Activated CD8-positive, alpha-beta memory T cell treated with anti-CD3 and anti-CD28 coated beads for 36 hours (primary cell): ENCODE results near the gene FKBP6. TPM values are rescaled to one million over a fixed set of nuclear protein-coding genes. Genes with fewer than 3 reads are reported as not detected.
"Not testable (repeated sequence)": the region's sequence is repeated elsewhere in the genome, so short reads cannot be mapped to it uniquely, and the experiment has no call there.

Source experiments
- CTCF ChIA-PET: fragments of 350-600 bp; sonication (Branson Sonifier 250); formaldehyde crosslinking; loops from one replicate; lab custom pipeline; 2021; ENCODE audit warnings: antibody characterized with exemption; lab: Charles Lee
- POLR2A ChIA-PET: fragments of 350-600 bp; sonication (Branson Sonifier 250); formaldehyde crosslinking; loops from one replicate; lab custom pipeline; 2021; ENCODE audit warnings: antibody characterized with exemption; lab: Charles Lee
- total RNA-seq, 2 experiments: library from RNA; stranded (reverse); gene quantifications; one replicate each; pipeline ENCODE4 v1.2.3, GENCODE V29; 2021

FKBP6 gene
- total RNA-seq, 2 experiments from 2014 or later = not detected

GRCh38 chr7:73351447-73352167, 23.6 kb downstream of the FKBP6 start:
- ChIA-PET POLR2A (no interaction called here), CTCF (no interaction called here)

- POLR2A ChIA-PET = no interaction called here
- CTCF ChIA-PET = no interaction called here
Measured at GRCh38 chr7:73352784-73353183, 24.8 kb downstream of the FKBP6 start.

GRCh38 chr7:73353243-73353642, 25.3 kb downstream of the FKBP6 start:
- ChIA-PET POLR2A (no interaction called here), CTCF (no interaction called here)

DNA sequence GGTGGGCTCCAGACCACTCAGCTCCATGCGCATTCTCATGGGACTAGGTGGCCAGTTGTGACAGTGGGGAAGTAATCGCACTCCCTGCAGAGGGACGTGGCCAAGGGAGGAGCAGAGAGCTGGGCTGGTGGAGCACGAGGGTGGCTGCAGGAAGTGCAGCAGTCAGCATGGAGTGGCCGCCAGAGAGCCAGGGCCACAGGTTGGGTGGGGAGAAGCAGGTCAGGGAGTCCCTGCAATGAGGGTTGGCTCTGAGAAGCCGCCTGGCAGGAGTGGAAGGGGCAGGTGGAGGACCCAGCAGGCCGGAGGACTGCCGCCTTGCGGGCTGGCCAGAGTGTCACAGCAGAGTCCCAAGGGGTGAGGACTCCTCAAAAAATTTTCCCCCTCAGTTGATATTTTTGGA, 26.2 kb downstream of the FKBP6 start:
- CTCF ChIA-PET = no interaction called here
- POLR2A ChIA-PET = no interaction called here

- ChIA-PET POLR2A (no interaction called here), CTCF (no interaction called here)
Measured at GRCh38 chr7:73354821-73355220, 26.9 kb downstream of the FKBP6 start.

- POLR2A ChIA-PET = no interaction called here
- CTCF ChIA-PET = no interaction called here
Measured at GRCh38 chr7:73356159-73356558, 28.2 kb downstream of the FKBP6 start.

- ChIA-PET CTCF (interaction anchor here (1.6 kb wide), 1 partner anchor 14 kb away, joined by 4 read pairs; no protein-coding TSS in a partner anchor), POLR2A (no interaction called here)
Measured at GRCh38 chr7:73358590-73359275, 30.8 kb downstream of the FKBP6 start.

DNA sequence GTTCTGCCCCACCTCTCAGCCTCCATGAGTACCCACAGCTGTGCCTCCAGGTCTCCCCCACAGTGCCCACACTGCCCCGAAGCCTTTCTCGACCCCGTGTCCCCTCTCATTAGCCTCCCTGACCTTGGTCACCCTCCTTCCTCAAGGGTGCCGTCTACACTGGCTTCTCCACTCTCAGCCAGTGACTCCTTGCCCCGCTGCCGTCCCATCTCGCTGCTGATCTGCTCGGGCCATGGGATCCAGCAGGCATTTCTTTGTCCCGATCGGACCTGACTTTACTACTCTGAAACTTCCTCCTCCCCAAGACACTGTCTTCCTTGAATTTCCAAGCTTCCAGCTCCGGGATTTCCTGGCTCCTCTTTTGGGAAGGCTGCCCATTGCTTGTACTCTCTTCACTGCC, 31.3 kb downstream of the FKBP6 start:
- CTCF ChIA-PET = no interaction called here
- POLR2A ChIA-PET = no interaction called here

DNA sequence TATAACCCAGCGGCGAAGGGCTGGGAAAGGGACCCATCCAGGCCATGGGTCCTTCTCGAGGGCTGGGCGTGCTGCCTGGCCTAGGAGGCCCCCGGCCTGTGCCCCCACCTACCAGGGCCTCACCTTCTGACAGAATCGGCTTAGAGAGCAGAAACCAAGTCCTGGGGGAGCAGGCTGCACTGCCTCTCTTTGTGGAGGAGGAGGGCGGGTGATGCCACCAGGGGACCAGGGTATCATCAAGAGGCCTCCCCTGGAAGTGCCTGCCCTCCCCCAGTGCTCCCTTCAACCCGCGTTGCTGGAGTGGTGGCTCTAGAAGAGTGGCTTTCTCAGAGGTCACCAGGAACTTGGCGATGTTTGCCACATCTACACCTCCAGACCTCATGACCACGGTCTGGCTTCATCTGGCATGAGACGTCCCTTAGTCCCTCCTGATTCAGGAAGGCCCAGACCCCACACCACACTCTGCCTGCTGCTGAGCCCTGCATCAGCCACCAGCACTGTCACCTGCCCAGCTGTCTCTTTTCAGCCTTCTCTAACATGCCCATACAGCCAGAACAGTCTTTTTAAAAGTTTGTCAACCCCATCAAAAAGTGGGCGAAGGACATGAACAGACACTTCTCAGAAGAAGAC, 31.9 kb downstream of the FKBP6 start:
- ChIA-PET POLR2A (no interaction called here), CTCF (no interaction called here)

GRCh38 chr7:73360590-73360989, 32.6 kb downstream of the FKBP6 start:
- POLR2A ChIA-PET, CTCF ChIA-PET: not testable (repeated sequence)

- ChIA-PET CTCF (no interaction called here), POLR2A (interaction anchor here (0.5 kb wide), 1 partner anchor 175 kb away, joined by 8 read pairs; no protein-coding TSS in a partner anchor)
Measured at GRCh38 chr7:73363225-73364005, 35.5 kb downstream of the FKBP6 start.

DNA sequence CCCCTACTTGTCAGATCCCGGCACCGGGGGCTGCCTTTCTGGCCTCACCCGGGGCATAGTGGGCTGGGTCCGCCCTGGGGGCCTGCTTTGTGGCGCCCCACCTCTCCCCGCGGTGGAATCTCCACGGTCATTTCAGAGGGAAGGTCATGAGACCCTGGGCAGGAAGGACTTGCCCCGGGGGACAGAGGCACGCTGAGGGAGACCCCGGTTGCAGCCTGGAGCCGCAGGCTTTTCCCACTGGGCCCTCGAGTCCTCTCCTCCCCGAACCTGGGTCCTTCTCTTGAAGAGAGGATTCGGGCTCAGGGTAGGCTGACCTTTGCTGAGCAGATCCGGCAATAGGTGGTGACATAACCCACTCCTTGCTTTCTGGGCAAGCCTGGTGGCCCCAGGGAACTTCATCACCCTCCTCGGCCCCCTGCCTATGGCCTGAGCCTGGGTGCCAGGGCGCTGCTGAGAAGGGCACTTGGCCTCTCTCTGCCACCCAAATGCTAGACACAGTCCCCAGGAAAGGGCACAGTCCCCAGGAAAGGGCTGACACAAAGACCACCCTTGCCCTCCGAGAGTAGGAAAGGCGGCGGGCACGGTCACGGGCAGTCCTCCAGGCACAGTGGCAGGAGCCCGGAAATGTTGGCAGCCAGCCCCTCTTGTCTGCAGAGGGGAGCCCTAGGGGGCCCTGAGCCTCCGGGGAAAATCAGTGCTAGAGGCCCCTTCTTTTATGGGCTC, 36.2 kb downstream of the FKBP6 start:
- ChIA-PET POLR2A (no interaction called here), CTCF (no interaction called here)

GRCh38 chr7:73366127-73366526, 38.2 kb downstream of the FKBP6 start:
- CTCF ChIA-PET = no interaction called here

GRCh38 chr7:73366990-73367389, 39.0 kb downstream of the FKBP6 start:
- POLR2A ChIA-PET = no interaction called here
- CTCF ChIA-PET = no interaction called here

More at GRCh38 chr7:73366127-73366526, 38.2 kb downstream of the FKBP6 start:
- POLR2A ChIA-PET = no interaction called here

DNA sequence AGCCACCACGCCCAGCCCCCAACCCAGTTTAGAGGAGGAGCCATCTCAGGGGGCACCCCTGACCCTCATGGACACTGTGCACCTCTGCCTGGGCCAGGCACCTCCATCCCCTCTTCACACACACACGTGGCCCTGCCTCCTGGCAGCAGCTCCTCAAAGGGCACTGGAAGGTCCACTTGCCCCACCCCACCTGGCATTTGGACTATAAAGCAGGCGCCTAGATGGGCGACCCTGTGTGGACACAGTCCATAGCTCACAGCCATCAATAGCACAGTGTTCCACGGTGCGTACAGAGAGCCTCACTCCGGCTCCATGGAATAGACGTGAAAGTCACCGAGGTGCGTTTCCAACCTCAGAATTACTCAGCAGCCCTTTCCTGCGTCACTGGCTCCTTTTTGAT, 41.0 kb downstream of the FKBP6 start:
- POLR2A ChIA-PET = no interaction called here
- CTCF ChIA-PET = no interaction called here

DNA sequence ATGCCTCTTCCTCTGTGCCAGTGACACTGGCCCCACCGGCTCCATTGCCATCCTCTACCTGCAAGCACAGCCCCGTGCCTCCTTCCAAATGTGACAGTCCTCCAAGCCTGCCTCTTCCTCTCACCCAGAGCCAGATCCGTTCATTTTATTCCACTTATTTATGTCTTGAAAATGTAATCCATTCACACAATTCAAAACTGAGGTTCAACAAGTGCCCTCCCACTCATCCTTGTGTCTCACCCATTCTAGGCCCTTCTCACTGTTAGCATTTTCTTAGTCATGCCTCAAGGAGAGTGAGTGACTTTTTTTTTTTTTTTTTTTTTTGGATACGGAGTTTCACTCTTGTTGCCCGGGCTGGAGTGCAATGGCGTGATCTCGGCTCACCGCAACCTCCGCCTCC, 41.7 kb downstream of the FKBP6 start:
- ChIA-PET CTCF (no interaction called here), POLR2A (no interaction called here)

- POLR2A ChIA-PET = no interaction called here
- CTCF ChIA-PET = interaction anchor here (1.4 kb wide), 1 partner anchor 16 kb away, joined by 4 read pairs; no protein-coding TSS in a partner anchor
Measured at GRCh38 chr7:73373741-73374140, 45.8 kb downstream of the FKBP6 start.

DNA sequence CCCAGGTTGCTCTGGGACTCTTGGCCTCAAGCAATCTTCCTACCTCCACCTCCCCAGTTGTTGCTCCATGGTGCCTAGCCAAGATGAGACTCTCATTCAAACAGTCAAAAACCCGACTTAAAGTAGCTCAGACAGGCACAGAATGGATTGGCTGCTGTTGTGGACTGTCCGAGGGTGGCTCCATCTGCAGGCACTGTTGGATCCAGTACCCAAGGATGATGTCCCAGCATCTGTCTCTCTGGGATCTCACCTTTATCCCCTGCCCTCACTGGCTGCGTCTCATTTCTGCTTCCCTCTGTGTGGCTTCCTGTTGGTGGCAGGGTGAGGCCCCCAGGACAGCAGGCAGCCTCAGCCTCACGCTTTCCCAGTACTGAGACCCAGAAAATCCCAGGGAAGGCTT, 48.3 kb downstream of the FKBP6 start:
- POLR2A ChIA-PET, CTCF ChIA-PET: not testable (repeated sequence)
